CD1c-positive myeloid dendritic cell (primary cell): ENCODE data around the gene ADGRG4.

Experiments
- DNase-seq: peaks from one replicate; pipeline ENCODE4 v3.0.0-alpha.2; 2016; ENCODE audit errors: extremely low spot score

The ADGRG4 gene

DNA sequence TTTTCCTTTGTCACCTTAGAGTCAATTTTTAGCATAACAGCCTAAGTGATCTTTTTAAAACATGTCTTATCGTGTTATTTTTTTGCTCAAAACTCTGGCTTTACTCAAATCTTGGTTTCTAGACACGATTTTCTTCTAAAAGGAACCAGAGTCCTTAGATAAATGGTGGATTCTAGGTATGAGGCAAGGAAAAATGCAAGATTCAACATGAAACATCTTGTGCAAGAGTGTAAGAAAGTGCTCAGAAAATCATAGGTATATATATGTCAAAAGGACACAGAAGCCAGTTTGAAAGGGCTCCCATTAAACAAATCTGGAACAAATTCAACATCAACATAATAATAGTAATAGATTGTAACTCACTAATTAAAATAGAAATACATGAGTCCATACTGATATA is 8.1 kb upstream of the ADGRG4 start:
- no peak for DNase-seq

DNA sequence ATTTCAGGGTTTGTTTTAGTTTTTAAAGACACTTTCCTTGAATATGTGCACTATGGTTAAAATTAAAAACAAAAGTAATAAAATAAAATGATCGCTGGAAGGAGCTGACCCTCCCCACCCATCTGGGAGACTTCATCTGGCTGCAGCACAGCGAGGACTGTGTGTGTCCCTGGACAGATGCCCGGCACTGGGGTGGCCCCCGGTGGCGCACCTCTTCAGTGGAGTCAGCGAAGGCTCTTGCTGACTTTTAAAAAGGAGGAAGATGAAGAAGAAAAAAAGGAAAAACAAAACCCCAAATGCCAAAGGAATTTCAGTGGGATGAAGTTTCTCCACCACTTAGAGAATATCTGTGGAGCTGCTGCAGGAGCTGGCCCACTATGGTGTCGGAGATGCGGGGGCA is 5.4 kb upstream of the ADGRG4 start:
- DNase-seq, result no peak

DNA sequence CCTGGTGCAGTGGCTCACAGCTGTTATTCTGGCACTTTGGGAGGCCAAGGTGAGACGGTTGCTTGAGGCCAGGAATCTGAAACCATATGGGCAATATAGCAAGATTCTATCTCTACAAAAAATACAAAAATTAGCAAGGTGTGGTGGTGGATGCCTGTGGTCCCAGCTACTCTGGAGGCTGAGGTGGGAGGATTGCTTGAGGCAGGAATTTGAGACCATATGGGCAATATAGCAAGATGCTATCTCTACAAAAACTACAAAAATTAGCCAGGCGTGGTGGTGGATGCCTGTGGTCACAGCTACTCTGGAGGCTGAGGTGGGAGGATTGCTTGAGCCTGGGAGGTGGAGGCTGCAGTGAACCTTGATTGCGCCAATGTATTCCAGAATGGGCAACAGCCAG is 2.3 kb downstream of the ADGRG4 start:
- DNase-seq, result no peak

DNA sequence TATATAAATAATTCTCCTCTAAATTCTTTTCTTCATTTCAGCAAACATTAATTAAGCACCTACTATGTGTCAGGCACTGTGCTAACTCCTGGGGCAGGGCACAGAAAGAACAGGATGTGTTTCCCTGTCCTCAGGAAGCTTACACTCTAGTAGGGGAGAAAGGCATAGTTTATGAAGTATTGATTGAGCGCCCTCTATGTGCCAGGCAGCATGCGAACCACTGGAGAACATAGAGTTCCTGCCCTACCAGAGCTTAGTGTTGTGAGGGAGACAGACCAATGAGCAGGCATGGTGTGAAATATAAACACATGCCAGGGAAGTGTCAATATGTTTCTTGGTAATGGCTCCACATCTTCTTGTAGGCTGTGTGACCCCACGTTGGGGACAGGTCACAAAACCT is 3.7 kb downstream of the ADGRG4 start:
- no peak for DNase-seq

- DNase-seq, result no peak
Measured at GRCh38 chrX:136306182-136306581, 5.4 kb downstream of the ADGRG4 start.

- no peak for DNase-seq
Measured at GRCh38 chrX:136307471-136307870, 6.7 kb downstream of the ADGRG4 start.

- no peak for DNase-seq
Measured at GRCh38 chrX:136310411-136310810, 9.6 kb downstream of the ADGRG4 start.

GRCh38 chrX:136318156-136318555 is 17.4 kb downstream of the ADGRG4 start:
- no peak for DNase-seq

DNA sequence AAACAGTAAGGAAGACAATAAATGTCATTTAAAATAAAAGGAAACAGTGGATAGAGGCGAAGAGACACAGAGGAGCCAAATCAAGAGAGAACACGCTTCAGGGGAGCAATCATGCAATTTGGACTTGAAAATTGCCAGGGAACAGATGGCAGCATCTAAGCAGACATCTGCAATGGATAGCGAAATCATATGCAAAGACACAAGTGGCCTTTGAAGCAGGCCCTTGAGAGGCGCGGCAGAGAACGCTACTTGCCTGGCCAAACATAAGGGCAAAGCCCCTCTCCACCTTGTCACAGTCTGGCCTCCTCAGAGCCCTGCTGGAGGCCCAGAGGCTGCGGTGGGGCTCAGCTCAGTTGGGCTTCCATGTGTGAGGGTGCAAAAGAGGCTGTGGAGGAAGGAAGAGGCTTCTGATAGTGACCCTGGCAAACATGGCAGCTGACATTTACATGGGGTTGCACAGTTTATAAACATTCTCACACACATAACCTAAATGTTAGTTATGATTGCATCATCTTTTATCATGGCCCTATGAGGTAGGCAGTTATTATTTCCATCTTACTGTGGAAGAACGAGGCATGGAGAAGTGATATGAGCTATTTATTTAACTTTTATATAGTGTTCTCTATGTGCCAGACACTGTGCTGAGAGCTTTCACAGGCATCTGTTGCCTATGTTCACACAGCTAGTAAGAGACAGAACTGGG is 18.3 kb downstream of the ADGRG4 start:
- no peak for DNase-seq

DNA sequence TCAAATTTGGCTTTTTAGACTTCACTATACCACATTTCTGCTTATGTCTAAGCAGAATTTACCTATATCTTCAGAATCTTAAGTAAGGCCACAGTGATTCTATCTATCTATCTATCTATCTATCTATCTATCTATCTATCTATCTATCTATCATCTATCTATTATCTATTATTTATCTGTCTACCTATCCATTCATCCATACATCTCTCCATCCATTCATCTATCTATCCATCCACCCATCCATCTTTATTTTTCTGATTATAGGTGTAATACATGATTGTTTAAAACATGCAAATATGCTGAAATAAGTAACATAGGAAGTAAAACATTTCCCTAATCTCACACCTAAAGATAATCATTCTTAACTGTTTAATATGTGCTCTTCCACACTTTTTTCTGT is 18.8 kb downstream of the ADGRG4 start:
- DNase-seq, result no peak

- DNase-seq, result no peak
Measured at GRCh38 chrX:136321532-136321931, 20.8 kb downstream of the ADGRG4 start.

DNA sequence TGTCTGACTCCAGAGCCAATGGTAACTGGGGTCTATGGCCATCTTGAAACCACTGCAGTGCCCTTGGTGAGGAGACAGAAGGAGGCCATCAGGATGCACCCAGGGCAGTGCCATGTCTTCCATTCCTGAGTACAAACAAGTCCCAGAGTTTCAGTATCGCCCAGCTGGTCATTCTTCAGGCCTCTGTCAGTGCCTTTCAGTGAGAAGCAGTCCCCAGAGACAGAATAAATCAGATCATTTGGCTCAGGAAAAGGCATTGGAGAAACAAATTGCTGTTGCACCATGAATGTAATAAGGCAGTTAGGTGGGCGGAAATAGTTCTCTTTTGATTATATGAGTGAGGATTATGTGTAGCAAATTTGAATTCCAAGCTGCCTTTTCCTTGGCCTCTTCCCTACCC is 21.3 kb downstream of the ADGRG4 start:
- no peak for DNase-seq

DNA sequence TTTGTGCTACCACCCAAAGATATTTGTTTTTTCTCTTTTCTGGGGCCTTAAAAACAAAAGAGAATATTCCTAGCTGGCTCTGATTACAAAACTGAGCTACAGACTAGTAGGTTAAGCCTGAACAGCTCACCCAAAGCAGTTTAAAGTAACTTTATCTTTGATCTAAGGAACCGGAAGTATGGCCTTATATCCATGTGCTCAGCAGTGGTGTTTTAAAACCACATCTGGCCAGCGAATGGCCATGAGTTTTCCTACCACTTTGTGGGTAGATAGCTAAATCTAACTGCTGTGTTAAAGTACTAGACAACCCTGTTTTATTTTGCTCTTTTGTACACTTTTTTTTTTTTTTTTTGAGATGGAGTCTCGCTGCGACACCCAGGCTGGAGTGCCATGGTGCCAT is 24.6 kb downstream of the ADGRG4 start:
- DNase-seq, result no peak

DNA sequence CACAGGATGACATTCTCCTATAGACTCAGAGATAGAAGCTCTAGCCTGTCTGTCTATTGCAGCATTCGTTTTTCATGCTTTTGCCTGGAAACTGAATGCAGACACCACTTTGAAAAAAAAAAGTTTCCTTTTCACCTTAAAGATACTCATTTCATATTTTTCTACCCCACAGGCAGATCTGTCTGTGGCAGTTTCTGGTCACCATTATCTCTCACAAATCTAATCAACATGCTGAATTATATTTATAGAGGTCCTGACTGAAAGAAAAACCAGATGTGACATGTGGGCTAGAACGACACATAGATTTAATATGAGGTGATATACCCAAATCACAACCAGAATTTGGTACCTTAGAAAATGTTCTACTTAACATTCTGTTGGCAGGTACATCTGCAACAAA is 28.2 kb downstream of the ADGRG4 start:
- DNase-seq, result no peak

DNA sequence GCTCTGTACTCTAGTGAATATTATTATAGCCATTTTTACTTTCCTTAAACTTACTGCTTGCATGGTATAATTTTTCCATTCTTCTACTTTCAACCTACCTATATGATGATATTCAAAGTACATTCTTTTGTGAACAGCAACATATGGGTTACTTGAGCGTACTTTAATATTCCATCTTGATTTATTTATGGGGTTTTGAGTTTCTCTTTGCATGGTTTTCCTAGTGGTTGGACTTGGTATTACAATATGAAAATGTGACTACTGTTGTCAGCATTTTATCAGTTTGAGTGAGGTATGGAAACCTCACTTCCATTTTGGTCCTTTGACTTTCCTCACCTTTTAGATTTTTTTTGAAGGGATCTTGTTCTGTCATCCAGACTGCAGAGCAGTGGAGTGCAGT is 35.9 kb downstream of the ADGRG4 start:
- DNase-seq, result no peak

DNA sequence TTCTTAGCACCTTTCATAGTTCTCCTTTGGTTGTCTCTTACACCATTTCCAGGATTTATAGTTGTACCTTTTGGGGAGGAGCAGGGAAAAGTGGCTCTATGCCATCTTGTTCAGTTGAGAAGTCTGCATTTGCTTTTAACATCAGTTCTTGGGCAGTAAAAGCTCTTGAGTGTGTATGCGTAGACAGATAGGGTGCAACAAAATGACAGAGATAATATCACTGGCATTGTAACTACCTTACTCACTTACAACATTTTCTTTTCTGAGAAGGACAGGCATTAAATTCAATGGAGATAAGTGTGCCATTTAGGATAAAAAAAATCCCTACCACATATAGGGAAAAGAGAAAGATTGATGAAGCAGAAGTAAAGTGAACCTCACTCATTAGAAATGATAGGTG is 38.9 kb downstream of the ADGRG4 start:
- no peak for DNase-seq

- DNase-seq, result no peak
Measured at GRCh38 chrX:136344320-136344719, 43.6 kb downstream of the ADGRG4 start.

GRCh38 chrX:136346506-136346905 is 45.7 kb downstream of the ADGRG4 start:
- DNase-seq, result no peak

DNA sequence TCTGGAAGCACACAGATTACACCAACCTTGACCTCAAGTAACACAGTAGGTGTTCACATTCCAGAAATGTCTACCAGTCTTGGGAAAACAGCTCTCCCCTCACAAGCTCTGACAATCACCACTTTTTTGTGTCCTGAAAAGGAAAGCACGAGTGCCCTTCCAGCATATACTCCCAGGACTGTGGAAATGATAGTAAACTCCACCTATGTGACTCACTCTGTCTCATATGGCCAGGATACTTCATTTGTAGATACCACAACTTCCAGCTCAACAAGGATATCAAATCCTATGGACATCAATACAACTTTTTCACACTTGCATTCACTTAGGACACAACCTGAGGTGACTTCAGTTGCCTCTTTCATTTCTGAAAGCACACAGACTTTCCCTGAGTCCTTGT is 46.9 kb downstream of the ADGRG4 start:
- no peak for DNase-seq

DNA sequence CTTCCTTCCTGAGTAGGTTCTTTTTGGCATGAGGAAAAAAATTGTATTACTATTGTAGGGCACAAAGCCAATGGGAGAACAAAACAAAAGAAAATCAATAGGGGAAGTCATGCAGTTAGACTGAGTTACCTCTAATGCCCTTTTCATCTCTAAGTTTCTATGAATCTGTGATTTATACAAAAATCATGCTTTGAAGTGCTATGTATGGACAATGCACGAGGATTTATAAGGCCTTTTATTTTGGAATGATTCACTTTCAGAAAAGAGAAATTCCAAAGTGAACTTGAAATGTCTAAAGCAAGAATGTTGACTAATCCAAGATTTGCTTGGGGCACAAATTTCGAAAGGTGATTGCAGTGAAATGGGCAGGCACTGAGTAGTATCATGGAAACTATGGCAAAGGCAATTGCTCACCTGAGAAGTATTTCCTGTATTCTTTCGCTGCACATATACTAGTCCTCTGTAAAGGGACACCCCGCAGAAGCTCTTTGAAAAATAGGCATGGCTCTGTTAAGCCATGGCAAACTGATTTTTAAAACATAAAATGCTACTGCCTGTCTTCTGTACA is 52.8 kb downstream of the ADGRG4 start:
- no peak for DNase-seq

GRCh38 chrX:136354201-136354600 is 53.4 kb downstream of the ADGRG4 start:
- DNase-seq, result no peak

DNA sequence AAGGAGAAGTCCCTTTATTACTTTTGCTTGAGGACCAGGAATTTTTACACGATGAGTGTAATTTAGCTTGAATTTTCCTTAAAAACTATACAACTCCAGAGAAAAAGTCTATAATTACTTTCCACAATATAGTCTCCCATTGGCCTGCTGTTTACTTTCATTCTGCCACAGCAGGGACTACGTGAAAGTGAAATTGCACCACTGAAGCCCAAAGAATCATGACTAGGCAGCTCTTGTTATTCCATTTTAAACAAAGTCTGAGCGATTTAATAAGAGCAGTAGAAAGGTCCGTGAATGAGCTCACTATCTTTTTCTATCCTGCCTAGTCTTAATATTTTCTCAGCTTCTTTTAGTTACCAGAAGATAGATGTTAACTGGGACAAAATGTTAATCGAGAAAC is 68.6 kb downstream of the ADGRG4 start:
- no peak for DNase-seq

DNA sequence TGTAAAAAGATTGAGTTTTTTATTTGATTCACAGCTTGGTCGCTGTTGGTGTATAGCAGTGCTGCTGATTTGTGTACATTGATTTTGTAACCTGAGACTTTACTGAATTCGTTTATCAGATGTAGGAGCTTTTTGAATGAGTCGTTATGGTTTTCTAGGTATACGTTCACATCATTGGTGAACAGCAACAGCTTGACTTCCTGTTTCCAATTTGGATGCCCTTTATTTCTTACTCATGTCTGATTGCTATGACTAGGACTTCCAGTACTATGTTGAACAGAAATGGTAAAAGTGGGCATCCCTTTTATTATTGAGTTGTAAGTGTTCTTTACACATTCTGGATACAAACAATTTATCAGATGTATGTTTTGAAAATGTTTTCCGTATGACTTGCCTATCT is 76.0 kb downstream of the ADGRG4 start:
- DNase-seq, result no peak
